GM12878 (cell line): Measurements from ENCODE around the gene UGT1A6. TPM values are rescaled to one million over a fixed set of nuclear protein-coding genes. Genes with fewer than 3 reads are reported as not detected.

Experiments used
- ATAC-seq: fragments of 200-7000 bp; cut with Tn5 transposase; 3 replicates; pipeline ENCODE4 v1.9.1; 2020; ENCODE audit warnings: mild to moderate bottlenecking, moderate library complexity
- BruUV-seq: library from RNA; stranded (reverse); fragments of 400-500 nt; replicated peaks from 2 replicates; lab custom pipeline; 2021; lab: Mats Ljungman, UMichigan
- CTCF ChIA-PET: fragments of 300-600 bp; sonication (Branson Sonifier 250); formaldehyde crosslinking; extraction: SDS; loops from one replicate; lab custom pipeline; 2021; ENCODE audit warnings: inconsistent platforms; lab: Yijun Ruan, JAX
- POLR2A ChIA-PET: fragments of 350-600 bp; formaldehyde crosslinking; extraction: SDS; loops from one replicate; lab custom pipeline; 2021; ENCODE audit warnings: inconsistent platforms; lab: Charles Lee
- RAD21 ChIA-PET: fragments of 300-600 bp; sonication (Branson Sonifier 250); formaldehyde crosslinking; loops from one replicate; lab custom pipeline; 2023; ENCODE audit warnings: antibody characterized with exemption; ENCODE audit not compliant: unreplicated experiment; lab: Charles Lee
- SMC1A ChIA-PET: fragments of 300-600 bp; sonication (Branson Sonifier 250); formaldehyde crosslinking; loops from one replicate; lab custom pipeline; 2023; ENCODE audit not compliant: unreplicated experiment, uncharacterized antibody; lab: Charles Lee
- DNase-seq: peaks from one replicate; pipeline ENCODE4 v3.0.0-alpha.2; 2011; ENCODE audit warnings: low read depth, low spot score
- FAIRE-seq: peaks from 3 replicates; lab custom pipeline; 2011; peaks lifted over from hg19 to GRCh38; lab: Jason Lieb, UNC
- H2AFZ ChIP-seq: 2 replicates; pipeline ENCODE4 v1.6.0; 2011; ENCODE audit warnings: low read depth, low read length, control low read depth; ENCODE audit not compliant: control insufficient read depth
- H3K27ac ChIP-seq: 2 replicates; pipeline ENCODE4 v1.5.1; 2011; ENCODE audit warnings: control low read depth; ENCODE audit not compliant: control insufficient read depth, insufficient read depth
- H3K27me3 ChIP-seq, 2 experiments: replicated peaks in 1 of 2; 2 replicates each; pipeline versions ENCODE4 v1.6.0 to v1.6.1; 2011; ENCODE audit warnings: low read length in 1 of 2; ENCODE audit not compliant: control insufficient read depth in 2 of 2, insufficient read depth in 2 of 2
- H3K36me3 ChIP-seq, 2 experiments: 2 replicates each; pipeline ENCODE4 v1.5.1; 2011; ENCODE audit warnings: low read length in 1 of 2; ENCODE audit not compliant: control insufficient read depth in 2 of 2, insufficient read depth in 2 of 2
- H3K4me1 ChIP-seq: 2 replicates; pipeline ENCODE4 v1.6.1; 2011; ENCODE audit warnings: mild to moderate bottlenecking, low read length, moderate library complexity, mixed read lengths; ENCODE audit not compliant: control insufficient read depth, insufficient read depth
- H3K4me2 ChIP-seq: 2 replicates; pipeline ENCODE4 v1.6.0; 2011; ENCODE audit warnings: control low read depth; ENCODE audit not compliant: control insufficient read depth, insufficient read depth
- H3K4me3 ChIP-seq: fragments of 200-600 bp; sonication (generic); 2 replicates; pipeline ENCODE4 v1.5.1; 2016
- H3K79me2 ChIP-seq: 2 replicates; pipeline ENCODE4 v1.6.0; 2011; ENCODE audit warnings: low read length; ENCODE audit not compliant: control insufficient read depth, insufficient read depth
- H3K9ac ChIP-seq: 2 replicates; pipeline ENCODE4 v1.8.0; 2011; ENCODE audit warnings: low read length, control low read depth, mixed read lengths; ENCODE audit not compliant: control insufficient read depth, insufficient read depth
- H3K9me3 ChIP-seq: replicated peaks from 3 replicates; pipeline ENCODE4 v1.5.1; 2011; ENCODE audit warnings: mild to moderate bottlenecking, low read length; ENCODE audit not compliant: control insufficient read depth, insufficient read depth
- H4K20me1 ChIP-seq: 2 replicates; pipeline ENCODE4 v1.6.0; 2011; ENCODE audit not compliant: control insufficient read depth, insufficient read depth
- ASH2L ChIP-seq: fragments of 300-600, 200-600 bp; sonication (generic); IDR thresholded peaks from 2 replicates; pipeline ENCODE4 v1.6.1; 2017; ENCODE audit warnings: low read depth, mild to moderate bottlenecking, borderline replicate concordance
- BRCA1 ChIP-seq: IDR thresholded peaks from 2 replicates; pipeline ENCODE4 v1.6.1; 2011; ENCODE audit warnings: low read depth, low read length, improper control_type of control experiment
- DPF2 ChIP-seq: fragments of 450-650 bp; IDR thresholded peaks from 2 replicates; pipeline ENCODE4 v1.6.1; 2017; ENCODE audit warnings: mild to moderate bottlenecking
- ELK1 ChIP-seq: IDR thresholded peaks from 2 replicates; pipeline ENCODE4 v1.6.1; 2012; ENCODE audit warnings: low read depth, low read length, improper control_type of control experiment
- GABPA ChIP-seq: IDR thresholded peaks from 2 replicates; pipeline ENCODE4 v1.6.1; 2014; ENCODE audit warnings: antibody characterized with exemption, low read depth, mild to moderate bottlenecking, inconsistent platforms
- MTA3 ChIP-seq: IDR thresholded peaks from 2 replicates; pipeline ENCODE4 v1.6.1; 2012; ENCODE audit warnings: low read length, inconsistent platforms, borderline replicate concordance
- NFXL1 ChIP-seq: fragments of 450-650 bp; IDR thresholded peaks from 2 replicates; pipeline ENCODE4 v1.6.1; 2017; ENCODE audit warnings: antibody characterized with exemption, mild to moderate bottlenecking, borderline replicate concordance
- RB1 ChIP-seq: fragments of 450-650 bp; formaldehyde crosslinking; IDR thresholded peaks from 2 replicates; pipeline ENCODE4 v1.6.1; 2017; ENCODE audit warnings: mild to moderate bottlenecking, borderline replicate concordance
- REST ChIP-seq: IDR thresholded peaks from 2 replicates; pipeline ENCODE4 v1.6.1; 2012; ENCODE audit warnings: mild to moderate bottlenecking, low read depth, low read length
- SP1 ChIP-seq: IDR thresholded peaks from one replicate; pipeline ENCODE4 v1.6.1; 2011; ENCODE audit warnings: low read depth, low read length
- STAT1 ChIP-seq: fragments of 450-650 bp; conservative IDR thresholded peaks from 2 replicates; pipeline ENCODE4 v1.6.1; 2014; ENCODE audit warnings: antibody characterized with exemption, mild to moderate bottlenecking
- TAF1 ChIP-seq: IDR thresholded peaks from 2 replicates; pipeline ENCODE4 v1.6.1; 2011; ENCODE audit warnings: mild to moderate bottlenecking, low read depth, low read length, borderline replicate concordance
- WRNIP1 ChIP-seq: IDR thresholded peaks from 2 replicates; pipeline ENCODE4 v1.6.1; 2011; ENCODE audit warnings: low read depth, low read length, improper control_type of control experiment, borderline replicate concordance
- ZBED1 ChIP-seq: IDR thresholded peaks from 2 replicates; pipeline ENCODE4 v1.6.1; 2016; ENCODE audit warnings: borderline replicate concordance
- ZBTB4 ChIP-seq: fragments of 450-650 bp; formaldehyde crosslinking; IDR thresholded peaks from 2 replicates; pipeline ENCODE4 v1.4.0; 2022; ENCODE audit warnings: mild to moderate bottlenecking, moderate library complexity
- ZNF384 ChIP-seq: IDR thresholded peaks from 2 replicates; pipeline ENCODE4 v1.6.1; 2012; ENCODE audit warnings: low read depth, mild to moderate bottlenecking, low read length, improper control_type of control experiment, borderline replicate concordance
- WGBS: methylation state at CpG from one replicate; pipeline ENCODE4 v1.1.6; 2016; ENCODE audit warnings: low lambda C conversion rate; ENCODE audit not compliant: insufficient replicate concordance, insufficient coverage; ENCODE audit errors: missing lambda C conversion rate; 5-methylcytosine and 5-hydroxymethylcytosine counted together
- in situ Hi-C: fragments of 300-500 bp; cut with MboI; formaldehyde crosslinking; loops from 9 replicates; pipeline ENCODE4 v1.14.3; 2018; ENCODE audit warnings: mixed read lengths
- intact Hi-C: fragments of 100-400 bp; cut with micrococcal nuclease; formaldehyde crosslinking; loops from one replicate; pipeline ENCODE4 v1.14.2; 2022; ENCODE audit not compliant: unreplicated experiment
- polyA plus RNA-seq, 11 experiments: library from polyadenylated mRNA; depleted of rRNA in 4 of 11; unstranded in 6 of 11; stranded (reverse) in 5 of 11; fragments of >200 nt; fragmentation: Nextera tagmentation in 4 of 11; fragmentation: Illumina TruSeq in 1 of 11; extraction: Ambion mirVana in 4 of 11; extraction: Trizol in 1 of 11; gene quantifications; 1 replicate in 1 of 11; 2 replicates in 10 of 11; pipeline versions ENCODE4 v1.2.1 to v1.2.3, GENCODE V29; 2011 to 2016; ENCODE audit warnings: inconsistent platforms in 2 of 11, missing spikeins in 2 of 11, low read depth in 1 of 11
- total RNA-seq, 4 experiments: library from RNA; depleted of rRNA in 3 of 4; stranded (reverse); fragments of >200 nt in 3 of 4; fragmentation: Illumina TruSeq in 1 of 4; extraction: Trizol in 1 of 4; gene quantifications; 2 replicates each; pipeline versions ENCODE4 v1.2.1 to v1.2.3, GENCODE V29; 2013 to 2021

UGT1A6 gene
- total and polyA plus RNA-seq, 10 of the 15 experiments (the other 5 are each of a cell fraction or from before 2014, with no cell fraction given), result not detected

- H3K9me3 ChIP-seq, result no peaks in the 10 kb centered on the region; the same call in 2 of the 3 replicates
- no peak for FAIRE-seq
Measured at GRCh38 chr2:233789554-233789953, 96.9 kb downstream of the UGT1A6 start.

More at GRCh38 chr2:233789554-233789953, 96.9 kb downstream of the UGT1A6 start:
- SMC1A ChIA-PET, result no interaction called here
- no peak overlapping the region for H3K9ac ChIP-seq
- no peak overlapping the region for H3K27ac ChIP-seq
- H3K27me3 ChIP-seq, result no peaks in the 10 kb centered on the region; a peak in 1 of 4 replicates
- in situ Hi-C loops (no loop called here), intact Hi-C loops (no loop called here)
- ATAC-seq (no peak), DNase-seq (no peak)
- no peaks in the 10 kb centered on the region for H3K79me2 ChIP-seq
- H2AFZ ChIP-seq, result no peak overlapping the region
- CTCF ChIA-PET, result no interaction called here
- POLR2A ChIA-PET, result no interaction called here
- H4K20me1 ChIP-seq, result no peaks in the 10 kb centered on the region
- H3K4me1 ChIP-seq, result no peaks in the 10 kb centered on the region
- RAD21 ChIA-PET, result no interaction called here
- no peak overlapping the region for H3K4me3 ChIP-seq
- TF ChIP-seq BRCA1, result no peak
- TF ChIP-seq DPF2, result no peak
- no peak for TF ChIP-seq SP1
- no peak for TF ChIP-seq RB1
- no peak for TF ChIP-seq WRNIP1
- TF ChIP-seq ASH2L, result no peak
- TF ChIP-seq TAF1, result no peak
- no peak for TF ChIP-seq ZBED1
- no peak for TF ChIP-seq GABPA
- no peak for TF ChIP-seq ZNF384
- TF ChIP-seq REST, result no peak
- TF ChIP-seq ELK1, result no peak
- TF ChIP-seq MTA3, result no peak
- TF ChIP-seq ZBTB4 (CRISPR knock-in tag), result no peak
- no peak for TF ChIP-seq STAT1
- no peak for TF ChIP-seq NFXL1
- no TSS peak for BruUV-seq
- 43% methylated on average over 7 of the region's 7 CpGs for WGBS
- H3K36me3 ChIP-seq, result no peaks in the 10 kb centered on the region
- no peak overlapping the region for H3K4me2 ChIP-seq
